Prostate gland (tissue), 2 donors: ENCODE data around the gene CARD19.

Experiments
- CTCF ChIP-seq, 4 experiments: fragments of 200-600 bp in 2 of 4; fragments of 450-650 bp in 2 of 4; sonication (generic) in 2 of 4; IDR thresholded peaks; 1 replicate in 3 of 4; 2 replicates in 1 of 4; pipeline ENCODE4 v1.5.1; 2016 to 2019; ENCODE audit warnings: antibody characterized with exemption in 4 of 4, mild to moderate bottlenecking in 2 of 4, moderate library complexity in 2 of 4
- POLR2A ChIP-seq: fragments of 450-650 bp; IDR thresholded peaks from one replicate; pipeline ENCODE4 v1.6.1; 2016; ENCODE audit warnings: antibody characterized with exemption, mild to moderate bottlenecking

GRCh38 chr9:93127395-93127911 is 31.4 kb downstream of the CARD19 start:
- TF ChIP-seq POLR2A (no peak), CTCF (IDR thresholded peaks at IDR 0.05) (no peak)
